ENCODE results near the gene GPR45.

GPR45 gene

DNA sequence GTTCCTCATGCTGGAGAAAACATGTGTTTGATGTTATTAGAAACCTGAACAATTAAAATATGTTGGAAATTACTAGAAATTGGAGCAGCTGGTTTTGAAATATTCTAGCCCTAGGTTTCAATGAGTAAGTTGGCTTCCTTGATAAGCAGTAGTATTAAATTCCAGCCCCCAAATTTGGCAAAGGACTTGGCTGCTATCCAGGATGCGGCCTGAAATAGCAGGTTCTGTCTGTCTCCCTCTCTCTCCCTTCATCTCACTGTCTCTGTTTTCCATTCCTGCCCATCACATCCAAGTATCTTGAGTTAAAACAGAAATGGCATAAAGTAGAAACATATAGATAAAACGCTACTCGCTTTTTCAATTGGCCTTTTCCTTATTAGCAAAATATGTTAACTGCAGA lies 20.9 kb upstream of the GPR45 start:
- TF ChIP-seq ZBTB7A (IDR thresholded peaks at IDR 0.05; ENCODE audit: low read depth) = no peak
- no peak for TF ChIP-seq FOXM1 (IDR thresholded peaks at IDR 0.05; ENCODE audit: borderline replicate concordance, low read depth)
- TF ChIP-seq TCF12 (IDR thresholded peaks at IDR 0.05; ENCODE audit: low read depth) = no peak
- TF ChIP-seq CEBPB (IDR thresholded peaks at IDR 0.05) = no peak
- TF ChIP-seq RAD21 (IDR thresholded peaks at IDR 0.05; ENCODE audit: low read depth) = no peak
- TF ChIP-seq, protein P1, sequence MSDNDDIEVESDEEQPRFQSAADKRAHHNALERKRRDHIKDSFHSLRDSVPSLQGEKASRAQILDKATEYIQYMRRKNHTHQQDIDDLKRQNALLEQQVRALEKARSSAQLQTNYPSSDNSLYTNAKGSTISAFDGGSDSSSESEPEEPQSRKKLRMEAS (IDR thresholded peaks at IDR 0.05) = no peak
- no peak for TF ChIP-seq EP300 (IDR thresholded peaks at IDR 0.05; ENCODE audit: borderline replicate concordance)
- no peak for TF ChIP-seq YY1 (IDR thresholded peaks at IDR 0.05; ENCODE audit: low read depth)
- TF ChIP-seq, protein P2, sequence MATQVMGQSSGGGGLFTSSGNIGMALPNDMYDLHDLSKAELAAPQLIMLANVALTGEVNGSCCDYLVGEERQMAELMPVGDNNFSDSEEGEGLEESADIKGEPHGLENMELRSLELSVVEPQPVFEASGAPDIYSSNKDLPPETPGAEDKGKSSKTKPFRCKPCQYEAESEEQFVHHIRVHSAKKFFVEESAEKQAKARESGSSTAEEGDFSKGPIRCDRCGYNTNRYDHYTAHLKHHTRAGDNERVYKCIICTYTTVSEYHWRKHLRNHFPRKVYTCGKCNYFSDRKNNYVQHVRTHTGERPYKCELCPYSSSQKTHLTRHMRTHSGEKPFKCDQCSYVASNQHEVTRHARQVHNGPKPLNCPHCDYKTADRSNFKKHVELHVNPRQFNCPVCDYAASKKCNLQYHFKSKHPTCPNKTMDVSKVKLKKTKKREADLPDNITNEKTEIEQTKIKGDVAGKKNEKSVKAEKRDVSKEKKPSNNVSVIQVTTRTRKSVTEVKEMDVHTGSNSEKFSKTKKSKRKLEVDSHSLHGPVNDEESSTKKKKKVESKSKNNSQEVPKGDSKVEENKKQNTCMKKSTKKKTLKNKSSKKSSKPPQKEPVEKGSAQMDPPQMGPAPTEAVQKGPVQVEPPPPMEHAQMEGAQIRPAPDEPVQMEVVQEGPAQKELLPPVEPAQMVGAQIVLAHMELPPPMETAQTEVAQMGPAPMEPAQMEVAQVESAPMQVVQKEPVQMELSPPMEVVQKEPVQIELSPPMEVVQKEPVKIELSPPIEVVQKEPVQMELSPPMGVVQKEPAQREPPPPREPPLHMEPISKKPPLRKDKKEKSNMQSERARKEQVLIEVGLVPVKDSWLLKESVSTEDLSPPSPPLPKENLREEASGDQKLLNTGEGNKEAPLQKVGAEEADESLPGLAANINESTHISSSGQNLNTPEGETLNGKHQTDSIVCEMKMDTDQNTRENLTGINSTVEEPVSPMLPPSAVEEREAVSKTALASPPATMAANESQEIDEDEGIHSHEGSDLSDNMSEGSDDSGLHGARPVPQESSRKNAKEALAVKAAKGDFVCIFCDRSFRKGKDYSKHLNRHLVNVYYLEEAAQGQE (IDR thresholded peaks at IDR 0.05; ENCODE audit: low read depth) = no peak
- no peak for TF ChIP-seq TAF1 (IDR thresholded peaks at IDR 0.05; ENCODE audit: low read depth)
- TF ChIP-seq, protein P3, sequence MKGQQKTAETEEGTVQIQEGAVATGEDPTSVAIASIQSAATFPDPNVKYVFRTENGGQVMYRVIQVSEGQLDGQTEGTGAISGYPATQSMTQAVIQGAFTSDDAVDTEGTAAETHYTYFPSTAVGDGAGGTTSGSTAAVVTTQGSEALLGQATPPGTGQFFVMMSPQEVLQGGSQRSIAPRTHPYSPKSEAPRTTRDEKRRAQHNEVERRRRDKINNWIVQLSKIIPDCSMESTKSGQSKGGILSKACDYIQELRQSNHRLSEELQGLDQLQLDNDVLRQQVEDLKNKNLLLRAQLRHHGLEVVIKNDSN (IDR thresholded peaks at IDR 0.05) = no peak
- no peak for TF ChIP-seq TEAD4 (IDR thresholded peaks at IDR 0.05)
- no peak for TF ChIP-seq CREB1 (IDR thresholded peaks at IDR 0.05; ENCODE audit: low read depth)
- TF ChIP-seq NFIC (IDR thresholded peaks at IDR 0.05) = no peak
- no peak for TF ChIP-seq EGR1 (IDR thresholded peaks at IDR 0.05)

DNA sequence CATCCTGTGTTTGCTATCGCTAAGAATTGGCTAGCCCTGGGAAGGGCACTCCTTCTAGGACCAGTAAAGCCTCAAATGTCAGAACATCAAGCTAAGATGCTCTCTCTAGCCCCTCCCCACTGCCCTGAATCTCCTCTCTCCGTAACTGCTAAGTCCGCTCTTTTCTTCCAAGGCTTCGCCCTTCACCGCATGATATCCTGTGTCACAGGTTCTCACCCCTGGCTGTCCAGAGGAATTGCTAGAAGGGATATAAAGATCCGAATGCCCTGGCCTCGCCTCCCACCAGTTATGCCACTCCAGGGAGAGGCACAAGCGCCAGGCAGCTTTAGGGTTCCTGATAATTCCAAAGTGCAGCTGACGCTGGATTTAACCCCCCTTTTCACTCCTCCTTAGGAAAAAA lies 17.1 kb upstream of the GPR45 start:
- TF ChIP-seq TCF12 (IDR thresholded peaks at IDR 0.05; ENCODE audit: low read depth) (no peak), CREB1 (IDR thresholded peaks at IDR 0.05; ENCODE audit: low read depth) (no peak), RAD21 (IDR thresholded peaks at IDR 0.05; ENCODE audit: low read depth) (no peak), TEAD4 (IDR thresholded peaks at IDR 0.05) (no peak), NFIC (IDR thresholded peaks at IDR 0.05) (no peak), YY1 (IDR thresholded peaks at IDR 0.05; ENCODE audit: low read depth) (no peak), EGR1 (IDR thresholded peaks at IDR 0.05) (no peak), ZBTB7A (IDR thresholded peaks at IDR 0.05; ENCODE audit: low read depth) (no peak), TAF1 (IDR thresholded peaks at IDR 0.05; ENCODE audit: low read depth) (no peak), FOXM1 (IDR thresholded peaks at IDR 0.05; ENCODE audit: borderline replicate concordance, low read depth) (no peak), EP300 (IDR thresholded peaks at IDR 0.05; ENCODE audit: borderline replicate concordance) (no peak), CEBPB (IDR thresholded peaks at IDR 0.05) (no peak)
- TF ChIP-seq, protein P2 (IDR thresholded peaks at IDR 0.05; ENCODE audit: low read depth) = no peak
- TF ChIP-seq, protein P3 (IDR thresholded peaks at IDR 0.05) = no peak
- TF ChIP-seq, protein P1 (IDR thresholded peaks at IDR 0.05) = no peak

DNA sequence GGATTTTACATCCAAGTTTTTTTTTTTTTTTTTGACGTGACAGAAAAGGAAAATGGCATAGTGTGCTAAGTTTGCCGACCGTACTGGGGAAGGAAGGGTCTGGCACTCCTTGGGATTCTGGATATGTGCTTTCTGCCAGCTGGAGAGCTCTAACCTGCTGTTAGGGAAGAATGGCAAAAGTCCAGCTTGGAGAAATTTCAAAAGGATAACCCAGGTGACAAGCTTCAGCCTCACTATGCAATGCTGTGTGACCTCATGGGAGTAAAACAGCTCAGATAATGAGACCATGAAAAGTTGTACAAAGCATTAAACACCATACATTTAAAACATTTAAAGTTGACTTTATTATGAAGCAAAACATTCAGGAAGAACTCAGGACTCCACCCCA lies 10.3 kb upstream of the GPR45 start:
- TF ChIP-seq YY1 (IDR thresholded peaks at IDR 0.05; ENCODE audit: low read depth) = no peak
- TF ChIP-seq TCF12 (IDR thresholded peaks at IDR 0.05; ENCODE audit: low read depth) = no peak
- no peak for TF ChIP-seq NFIC (IDR thresholded peaks at IDR 0.05)
- no peak for TF ChIP-seq EP300 (IDR thresholded peaks at IDR 0.05; ENCODE audit: borderline replicate concordance)
- TF ChIP-seq CREB1 (IDR thresholded peaks at IDR 0.05; ENCODE audit: low read depth) = no peak
- TF ChIP-seq, protein P2 (IDR thresholded peaks at IDR 0.05; ENCODE audit: low read depth) = no peak
- no peak for TF ChIP-seq TEAD4 (IDR thresholded peaks at IDR 0.05)
- TF ChIP-seq, protein P1 (IDR thresholded peaks at IDR 0.05) = no peak
- no peak for TF ChIP-seq ZBTB7A (IDR thresholded peaks at IDR 0.05; ENCODE audit: low read depth)
- TF ChIP-seq, protein P3 (IDR thresholded peaks at IDR 0.05) = no peak
- no peak for TF ChIP-seq CEBPB (IDR thresholded peaks at IDR 0.05)
- TF ChIP-seq EGR1 (IDR thresholded peaks at IDR 0.05) = no peak
- no peak for TF ChIP-seq TAF1 (IDR thresholded peaks at IDR 0.05; ENCODE audit: low read depth)
- no peak for TF ChIP-seq RAD21 (IDR thresholded peaks at IDR 0.05; ENCODE audit: low read depth)
- no peak for TF ChIP-seq FOXM1 (IDR thresholded peaks at IDR 0.05; ENCODE audit: borderline replicate concordance, low read depth)
